Transverse colon (tissue), 4 donors: ENCODE results near the gene ADAT1. TPM values are rescaled to one million over a fixed set of nuclear protein-coding genes. Genes with fewer than 3 reads are reported as not detected.
A peak's percentile ranks its signal among the peaks of the same experiment; 100 is the strongest.

Experiments used
- DNase-seq: peaks from one replicate; pipeline ENCODE4 v3.0.0-alpha.2; 2019
- H3K27ac ChIP-seq, 4 donors: fragments of 200-600 bp; sonication (generic); 2 replicates each; pipeline ENCODE4 v1.5.1; 2016 to 2018; ENCODE audit warnings: inconsistent platforms in 4 of 4
- H3K27me3 ChIP-seq: fragments of 200-600 bp; sonication (generic); 2 replicates; pipeline ENCODE4 v1.5.1; 2017; ENCODE audit warnings: inconsistent platforms
- H3K36me3 ChIP-seq, 4 donors: fragments of 200-600 bp; sonication (generic); 2 replicates each; pipeline ENCODE4 v1.5.1; 2017 to 2019; ENCODE audit warnings: inconsistent platforms in 4 of 4
- H3K4me1 ChIP-seq, 4 donors: fragments of 200-600 bp; sonication (generic); 2 replicates each; pipeline ENCODE4 v1.5.1; 2017 to 2020; ENCODE audit warnings: inconsistent platforms in 4 of 4
- H3K4me3 ChIP-seq, 4 donors: fragments of 200-600 bp; sonication (generic); 1 replicate in 1 of 4; 2 replicates in 3 of 4; pipeline versions ENCODE4 v1.5.1 to v1.6.1; 2017 to 2019; ENCODE audit warnings: inconsistent platforms in 4 of 4
- H3K9me3 ChIP-seq, 2 donors: fragments of 200-600 bp; sonication (generic); 2 replicates each; pipeline ENCODE4 v1.5.1; 2017 to 2019; ENCODE audit warnings: inconsistent platforms in 2 of 2
- EP300 ChIP-seq: sonication (generic); formaldehyde crosslinking; IDR thresholded peaks from one replicate; pipeline ENCODE4 v1.6.1; 2017; ENCODE audit warnings: antibody characterized with exemption, low read depth
- POLR2A ChIP-seq: fragments of 450-650 bp; IDR thresholded peaks from one replicate; pipeline ENCODE4 v1.6.1; 2016; ENCODE audit warnings: antibody characterized with exemption, mild to moderate bottlenecking, moderate library complexity
- POLR2AphosphoS5 ChIP-seq, 3 donors: sonication (generic); formaldehyde crosslinking; IDR thresholded peaks; one replicate each; pipeline ENCODE4 v1.6.1; 2016; ENCODE audit warnings: antibody characterized with exemption in 3 of 3
- WGBS, 2 donors: methylation state at CpG; one replicate each; pipeline ENCODE4 v1.1.5; 2018; ENCODE audit warnings: low coverage in 1 of 2; 5-methylcytosine and 5-hydroxymethylcytosine counted together
- in situ Hi-C, 4 donors: fragments of 200-750 bp; cut with MboI; loops; one replicate each; pipeline versions ENCODE4 v1.15.0 to v1.15.1; 2017; ENCODE audit warnings: low sequenced_read_pairs in 3 of 4, low pct_ligation_motif_present in 1 of 4, low pct_unique_long_range_greater_than_20kb in 1 of 4
- intact Hi-C: fragments of 100-400 bp; cut with DNase I; formaldehyde crosslinking; loops from one replicate; pipeline ENCODE4 v1.15.1; 2023; ENCODE audit warnings: low total_unique reads
- total RNA-seq, 4 donors: library from RNA; depleted of rRNA; stranded (reverse); fragments of >200 nt; gene quantifications; one replicate each; pipeline ENCODE4 v1.1.0, GENCODE V29; 2016
- TF ChIP-seq, protein P1 (sequence below), 5 experiments: fragments of 200-600 bp in 3 of 5; fragments of 450-650 bp in 2 of 5; sonication (generic) in 3 of 5; IDR thresholded peaks; 1 replicate in 2 of 5; 2 replicates in 3 of 5; pipeline ENCODE4 v1.5.1; 2016 to 2017; ENCODE audit warnings: antibody characterized with exemption in 5 of 5, inconsistent platforms in 3 of 5, mild to moderate bottlenecking in 2 of 5, moderate library complexity in 1 of 5

Gene ADAT1
- total RNA-seq, 4 donors from 2014 or later, result 14.1 to 94.3 (median 49.1) TPM

DNA sequence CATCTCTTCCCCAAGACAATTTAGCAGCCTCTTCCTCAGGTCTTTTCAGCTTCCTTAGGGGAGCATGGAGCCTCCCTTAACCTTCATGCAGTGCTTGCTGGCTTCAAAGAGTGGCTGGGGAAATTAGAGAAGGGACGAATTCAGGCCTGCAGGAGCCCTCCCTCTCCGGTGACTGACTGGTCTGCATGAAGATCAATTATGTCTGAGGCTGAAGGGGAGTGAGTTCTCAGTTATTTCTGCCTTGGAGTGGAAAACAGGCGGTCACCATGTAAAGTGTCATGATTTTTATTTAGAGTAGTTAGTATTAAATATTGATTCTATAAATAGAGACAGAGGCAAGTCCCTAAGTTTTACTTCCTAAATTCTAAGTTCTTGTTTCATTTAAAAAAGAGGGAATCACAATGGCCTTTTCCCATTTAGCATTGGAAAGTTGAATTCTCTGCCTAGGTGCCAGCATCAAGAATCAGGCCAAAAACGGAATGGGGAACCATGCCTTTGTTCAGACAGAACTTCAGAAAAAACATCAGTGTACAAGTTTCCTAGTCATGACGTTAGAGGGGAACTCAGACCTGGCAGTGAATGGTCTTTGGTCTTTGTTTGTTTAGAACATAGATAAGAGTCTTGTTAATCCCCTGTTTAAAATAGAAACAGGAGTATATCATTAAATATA, 52.5 kb downstream of the ADAT1 start:
- Histone ChIP-seq H3K4me3 (no peak overlapping the region), H3K9me3 (no peaks in the 10 kb centered on the region), H3K27me3 (no peaks in the 10 kb centered on the region), H3K27ac (no peak overlapping the region), H3K36me3 (peaks cover 0 to 43% (median 19%) of the 10 kb centered on the region in 4 donors), H3K4me1 (peaks cover 12 to 45% (median 18%) of the 10 kb centered on the region in 4 donors)
- in situ Hi-C loops (no loop called here), intact Hi-C loops (no loop called here)
- TF ChIP-seq POLR2A (no peak), POLR2AphosphoS5 (IDR thresholded peaks at IDR 0.05) (no peak), EP300 (no peak)
- TF ChIP-seq, protein P1, sequence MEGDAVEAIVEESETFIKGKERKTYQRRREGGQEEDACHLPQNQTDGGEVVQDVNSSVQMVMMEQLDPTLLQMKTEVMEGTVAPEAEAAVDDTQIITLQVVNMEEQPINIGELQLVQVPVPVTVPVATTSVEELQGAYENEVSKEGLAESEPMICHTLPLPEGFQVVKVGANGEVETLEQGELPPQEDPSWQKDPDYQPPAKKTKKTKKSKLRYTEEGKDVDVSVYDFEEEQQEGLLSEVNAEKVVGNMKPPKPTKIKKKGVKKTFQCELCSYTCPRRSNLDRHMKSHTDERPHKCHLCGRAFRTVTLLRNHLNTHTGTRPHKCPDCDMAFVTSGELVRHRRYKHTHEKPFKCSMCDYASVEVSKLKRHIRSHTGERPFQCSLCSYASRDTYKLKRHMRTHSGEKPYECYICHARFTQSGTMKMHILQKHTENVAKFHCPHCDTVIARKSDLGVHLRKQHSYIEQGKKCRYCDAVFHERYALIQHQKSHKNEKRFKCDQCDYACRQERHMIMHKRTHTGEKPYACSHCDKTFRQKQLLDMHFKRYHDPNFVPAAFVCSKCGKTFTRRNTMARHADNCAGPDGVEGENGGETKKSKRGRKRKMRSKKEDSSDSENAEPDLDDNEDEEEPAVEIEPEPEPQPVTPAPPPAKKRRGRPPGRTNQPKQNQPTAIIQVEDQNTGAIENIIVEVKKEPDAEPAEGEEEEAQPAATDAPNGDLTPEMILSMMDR (IDR thresholded peaks at IDR 0.05), result no peak
- WGBS, 2 donors, result 54 to 64% methylated on average over 5 of the region's 5 CpGs
- no peak for DNase-seq

DNA sequence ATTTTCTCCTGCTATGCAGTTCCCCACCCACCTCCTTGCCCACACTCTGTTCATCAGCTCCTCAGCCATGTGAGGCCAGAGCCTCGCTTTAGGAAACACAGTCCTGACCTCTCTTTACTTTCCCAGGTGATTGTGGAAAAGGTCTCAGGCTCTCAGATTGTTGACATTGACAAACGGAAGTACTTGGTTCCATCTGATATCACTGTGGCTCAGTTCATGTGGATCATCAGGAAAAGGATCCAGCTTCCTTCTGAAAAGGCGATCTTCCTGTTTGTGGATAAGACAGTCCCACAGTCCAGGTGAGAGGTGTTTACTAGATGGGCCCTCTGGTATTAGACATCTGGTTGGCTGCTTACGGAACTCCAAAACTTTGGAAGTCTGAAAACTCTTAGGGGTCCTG, 55.2 kb downstream of the ADAT1 start:
- peaks cover 12 to 55% (median 23%) of the 10 kb centered on the region in 4 donors for H3K4me1 ChIP-seq

DNA sequence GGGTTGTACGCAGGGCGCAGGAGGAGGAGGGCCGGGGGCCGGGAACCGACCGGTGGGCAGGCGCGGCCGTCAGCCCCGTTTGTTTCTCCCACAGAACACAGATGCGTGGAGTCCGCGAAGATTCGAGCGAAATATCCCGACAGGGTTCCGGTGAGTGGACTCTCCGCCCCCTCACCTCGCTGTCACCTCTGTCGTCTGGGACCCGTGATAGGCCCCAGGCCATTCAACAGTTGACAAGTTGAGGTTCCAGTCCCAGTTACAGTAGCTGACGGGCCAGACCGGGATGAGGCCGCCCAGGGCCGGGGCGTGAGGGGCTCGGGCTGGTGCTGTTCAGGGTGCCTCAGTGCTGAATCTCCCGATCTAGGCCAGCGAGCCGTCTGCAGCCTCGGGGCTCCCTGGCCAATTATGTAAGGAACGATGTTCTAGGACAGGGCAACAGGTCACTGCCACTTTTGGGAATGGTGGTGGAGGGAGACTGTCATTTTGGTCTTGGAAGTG, 56.3 kb downstream of the ADAT1 start:
- H3K27ac ChIP-seq, result peak overlapping the region; percentile 78 to 87 (median 85)
- H3K9me3 ChIP-seq, result no peaks in the 10 kb centered on the region
- DNase-seq, result peak; percentile 14
- peak overlapping the region; percentile 81 to 92 (median 84) for H3K4me3 ChIP-seq
- intact Hi-C loops, result loop anchor here (2.0 kb wide), 1 partner anchor 56 kb away; the partner anchor contains the start of gene ADAT1
- TF ChIP-seq POLR2A (no peak), EP300 (no peak), POLR2AphosphoS5 (IDR thresholded peaks at IDR 0.05) (no peak)
- TF ChIP-seq, protein P1 (IDR thresholded peaks at IDR 0.05), result no peak
- in situ Hi-C loops, result no loop called here
- no peaks in the 10 kb centered on the region for H3K27me3 ChIP-seq
- peaks cover 0 to 27% (median 12%) of the 10 kb centered on the region in 4 donors for H3K36me3 ChIP-seq
- H3K4me1 ChIP-seq, result peaks cover 12 to 55% (median 23%) of the 10 kb centered on the region in 4 donors
- 2% methylated on average over 32 of the region's 32 CpGs; no CpG with 5 or more reads in 1 of the 2 donors for WGBS, 2 donors

More for the DNA sequence above, 55.2 kb downstream of the ADAT1 start:
- no peak for TF ChIP-seq POLR2A
- TF ChIP-seq, protein P1 (IDR thresholded peaks at IDR 0.05), result no peak
- TF ChIP-seq POLR2AphosphoS5 (IDR thresholded peaks at IDR 0.05), result no peak
- TF ChIP-seq EP300, result no peak
- Histone ChIP-seq H3K4me3 (no peak overlapping the region), H3K27me3 (no peaks in the 10 kb centered on the region), H3K9me3 (no peaks in the 10 kb centered on the region), H3K36me3 (peaks cover 0 to 27% (median 13%) of the 10 kb centered on the region in 4 donors), H3K27ac (no peak overlapping the region)
- intact Hi-C loops, result loop anchor here (2.0 kb wide), 1 partner anchor 55 kb away; the partner anchor contains the start of gene ADAT1
- in situ Hi-C loops, result no loop called here
- no peak for DNase-seq
- 85 to 100% methylated on average over 1 to 4 of the region's 4 CpGs for WGBS, 2 donors

DNA sequence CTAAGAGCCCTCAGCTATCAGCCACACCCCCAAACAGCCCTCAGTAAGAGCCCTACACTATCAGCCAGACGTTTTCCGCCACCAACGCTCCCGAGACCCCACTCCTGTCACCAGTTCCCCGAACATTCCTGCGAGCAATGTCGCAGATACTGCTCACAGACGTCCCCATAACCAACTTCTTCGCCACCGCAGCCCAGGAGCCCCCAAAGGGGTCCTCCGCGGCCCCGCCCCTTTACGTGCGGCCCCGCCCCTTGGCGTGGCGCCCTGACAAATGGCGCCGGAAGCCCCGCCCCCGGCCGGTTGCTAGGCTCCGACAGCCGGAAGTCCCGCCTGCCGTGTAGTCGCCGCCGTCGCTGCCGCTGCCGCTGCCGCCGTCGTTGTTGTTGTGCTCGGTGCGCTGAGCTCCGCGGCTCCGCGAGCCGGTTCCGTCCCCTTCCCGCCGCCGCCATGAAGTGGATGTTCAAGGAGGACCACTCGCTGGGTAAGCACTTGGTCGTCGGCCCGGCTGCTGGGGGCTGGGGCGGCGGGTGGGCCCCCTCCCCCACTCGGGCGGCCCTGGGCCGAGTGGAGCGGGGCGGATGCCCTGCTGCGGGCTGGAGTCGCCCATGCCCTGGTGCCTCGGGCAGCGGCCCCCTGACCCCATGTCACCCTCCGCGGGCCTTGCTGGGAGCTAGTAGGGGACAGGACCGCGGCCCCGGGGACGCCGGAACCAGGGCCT, 56.9 kb downstream of the ADAT1 start, which contains the start of gene GABARAPL2:
TSS of gene GABARAPL2 (plus strand) at position 340 of the 718 bp plus-strand sequence. CDS start at position 448, 108 bp downstream.
- no peaks in the 10 kb centered on the region for H3K27me3 ChIP-seq
- peak within 1 kb of the TSS; percentile 81 to 92 (median 84) for H3K4me3 ChIP-seq
- H3K27ac ChIP-seq, result peak within 1 kb of the TSS; percentile 78 to 87 (median 85)
- no peaks in the 10 kb centered on the region for H3K9me3 ChIP-seq
- H3K36me3 ChIP-seq, result peaks cover 0 to 27% (median 11%) of the 10 kb centered on the region in 4 donors
- peak; percentile 90 for DNase-seq
- peaks cover 12 to 52% (median 23%) of the 10 kb centered on the region in 4 donors for H3K4me1 ChIP-seq
- in situ Hi-C loops, result no loop called here
- 0% methylated on average over 25 of the region's 69 CpGs; no CpG with 5 or more reads in 1 of the 2 donors for WGBS, 2 donors
- intact Hi-C loops, result loop anchor here (2.0 kb wide), 1 partner anchor 57 kb away; the partner anchor contains the start of gene ADAT1
- TF ChIP-seq POLR2A (peak; percentile 85), POLR2AphosphoS5 (IDR thresholded peaks at IDR 0.05) (peak; percentile 93 to 96 (median 95)), EP300 (no peak)
- TF ChIP-seq, protein P1 (IDR thresholded peaks at IDR 0.05), result no peak
